Caki2 (cell line): ENCODE measurements around the gene HDAC11. TPM values are rescaled to one million over a fixed set of nuclear protein-coding genes. Genes with fewer than 3 reads are reported as not detected.
"Not testable (repeated sequence)": the region's sequence is repeated elsewhere in the genome, so short reads cannot be mapped to it uniquely, and the experiment has no call there.

ENCODE experiments used
- DNase-seq: peaks from one replicate; pipeline ENCODE4 v3.0.0-alpha.2; 2015; ENCODE audit warnings: low read depth
- in situ Hi-C: cut with HindIII; loops from 2 replicates; pipeline ENCODE4 v1.10.0; 2016; ENCODE audit warnings: low sequenced_read_pairs, low pct_unique_long_range_greater_than_20kb, mixed read lengths
- total RNA-seq: library from RNA; depleted of rRNA; stranded (reverse); fragments of >200 nt; shearing (Covaris generic); gene quantifications from 2 replicates; pipeline ENCODE4 v1.2.3, GENCODE V29; 2014; ENCODE audit warnings: low replicate concordance

Gene HDAC11
- total RNA-seq, 1 experiment from 2014 or later, result 19.3 TPM

GRCh38 chr3:13485630-13486562, 5.8 kb downstream of the HDAC11 start:
- in situ Hi-C loops, DNase-seq: not testable (repeated sequence)

GRCh38 chr3:13487403-13487802, 7.3 kb downstream of the HDAC11 start:
- DNase-seq, result no peak
- in situ Hi-C loops, result no loop called here

GRCh38 chr3:13491206-13491974, 11.3 kb downstream of the HDAC11 start:
- in situ Hi-C loops, result no loop called here
- no peak for DNase-seq

- DNase-seq, result no peak
- in situ Hi-C loops, result no loop called here
Observed at GRCh38 chr3:13492048-13492447, 11.9 kb downstream of the HDAC11 start.

- no peak for DNase-seq
- in situ Hi-C loops, result no loop called here
Observed at GRCh38 chr3:13492976-13493866, 13.1 kb downstream of the HDAC11 start.

- no peak for DNase-seq
- in situ Hi-C loops, result no loop called here
Observed at GRCh38 chr3:13493867-13494441, 13.8 kb downstream of the HDAC11 start.

GRCh38 chr3:13494463-13495350, 14.6 kb downstream of the HDAC11 start:
- DNase-seq, result no peak
- in situ Hi-C loops, result no loop called here

- no peak for DNase-seq
- in situ Hi-C loops, result no loop called here
Observed at GRCh38 chr3:13495351-13495813, 15.3 kb downstream of the HDAC11 start.

- in situ Hi-C loops, result no loop called here
- DNase-seq, result peak; percentile 25
Observed at GRCh38 chr3:13495921-13496723, 16.0 kb downstream of the HDAC11 start.

- in situ Hi-C loops, result no loop called here
- no peak for DNase-seq
Observed at GRCh38 chr3:13496879-13497278, 16.8 kb downstream of the HDAC11 start.

- DNase-seq, result no peak
- in situ Hi-C loops, result no loop called here
Observed at GRCh38 chr3:13497386-13497785, 17.3 kb downstream of the HDAC11 start.

- in situ Hi-C loops, result no loop called here
- DNase-seq, result no peak
Observed at GRCh38 chr3:13498354-13499060, 18.4 kb downstream of the HDAC11 start.

GRCh38 chr3:13499246-13499645, 19.1 kb downstream of the HDAC11 start:
- in situ Hi-C loops, DNase-seq: not testable (repeated sequence)

- DNase-seq, result no peak
- in situ Hi-C loops, result no loop called here
Observed at GRCh38 chr3:13500133-13500885, 20.2 kb downstream of the HDAC11 start.

GRCh38 chr3:13501056-13501455, 20.9 kb downstream of the HDAC11 start:
- DNase-seq, result no peak
- in situ Hi-C loops, result no loop called here
